NB4 (cell line): ENCODE results near the gene DGKD.

Experiments used
- CTCF ChIP-seq: IDR thresholded peaks from one replicate; pipeline ENCODE4 v1.5.1; 2012; ENCODE audit warnings: low read depth, low read length
- MAX ChIP-seq: IDR thresholded peaks from 2 replicates; pipeline ENCODE4 v1.6.1; 2011; ENCODE audit warnings: low read depth, low read length
- POLR2A ChIP-seq: IDR thresholded peaks from 2 replicates; pipeline ENCODE4 v1.6.1; 2011; ENCODE audit warnings: mild to moderate bottlenecking; ENCODE audit not compliant: insufficient read length; ENCODE audit errors: extremely low read depth

- TF ChIP-seq POLR2A (no peak), CTCF (no peak), MAX (no peak)
Measured at GRCh38 chr2:233513953-233514655, 159.8 kb downstream of the DGKD start.
